ENCODE data around the gene ACSBG1. TPM values are rescaled to one million over a fixed set of nuclear protein-coding genes. Genes with fewer than 3 reads are reported as not detected.

The ACSBG1 gene
- polyA plus RNA-seq, 1 donor (not counting 4 experiments of a cell fraction or from before 2014, with no cell fraction given): 0.01 TPM

- Histone ChIP-seq H3K27me3 (ENCODE audit: control insufficient read depth, extremely low read depth, insufficient read depth, low read length) (no peaks in the 10 kb centered on the region), H4K20me1 (ENCODE audit: control insufficient read depth, extremely low read depth, insufficient read depth, low read length) (no peaks in the 10 kb centered on the region), H3K4me3 (ENCODE audit: control insufficient read depth in 2 of 3, extremely low read depth in 1 of 3, insufficient read depth in 2 of 3, low read depth in 1 of 3, low read length in 3 of 3) (no peak overlapping the region), H3K4me2 (ENCODE audit: control insufficient read depth, extremely low read depth, insufficient read depth, low read depth, low read length) (no peak overlapping the region), H3K36me3 (ENCODE audit: control insufficient read depth in 2 of 2, extremely low read depth in 1 of 2, insufficient read depth in 2 of 2, low read length in 2 of 2) (no peaks in the 10 kb centered on the region), H3K4me1 (ENCODE audit: control insufficient read depth, extremely low read depth, insufficient read depth, low read length) (peaks cover 5% of the 10 kb centered on the region), H3K27ac (ENCODE audit: control insufficient read depth, insufficient read depth, low read length) (no peak overlapping the region), H3K9me1 (ENCODE audit: control insufficient read depth, extremely low read depth, insufficient read depth, low read length) (no peaks in the 10 kb centered on the region), H3K9me3 (ENCODE audit: control insufficient read depth, low read depth, low read length) (no peaks in the 10 kb centered on the region), H3K9ac (ENCODE audit: control insufficient read depth, extremely low read depth, insufficient read depth, low read length) (no peak overlapping the region), H3K79me2 (ENCODE audit: control insufficient read depth, insufficient read depth, low read length) (no peaks in the 10 kb centered on the region), H2AFZ (ENCODE audit: control insufficient read depth, low read length) (no peak overlapping the region)
- no peak for FAIRE-seq
- no peak for DNase-seq (ENCODE audit: low read depth, low spot score)
- no peak for TF ChIP-seq CTCF (optimal IDR thresholded peaks at IDR 0.05 in 1 of 3, IDR thresholded peaks at IDR 0.05 in 1 of 3, conservative IDR thresholded peaks at IDR 0.05 in 1 of 3; ENCODE audit: extremely low read depth in 1 of 3, insufficient read depth in 2 of 3, low read length in 3 of 3)
- no peak for TF ChIP-seq EZH2 (IDR thresholded peaks at IDR 0.05; ENCODE audit: low read length)
- dilution Hi-C loops (cut with MboI; ENCODE audit: extremely low pct_ligation_motif_present, low sequenced_read_pairs): no loop called here
These were observed 56.3 kb downstream of the ACSBG1 start for GRCh38 chr15:78178064-78178463.

GRCh38 chr15:78177447-78177873 is 56.9 kb downstream of the ACSBG1 start:
- no peak overlapping the region for H3K27ac ChIP-seq (ENCODE audit: control insufficient read depth, insufficient read depth, low read length)
- H3K9me1 ChIP-seq (ENCODE audit: control insufficient read depth, extremely low read depth, insufficient read depth, low read length): no peaks in the 10 kb centered on the region
- no peak overlapping the region for H3K4me3 ChIP-seq (ENCODE audit: control insufficient read depth in 2 of 3, extremely low read depth in 1 of 3, insufficient read depth in 2 of 3, low read depth in 1 of 3, low read length in 3 of 3)
- H3K9me3 ChIP-seq (ENCODE audit: control insufficient read depth, low read depth, low read length): no peaks in the 10 kb centered on the region
- no peak overlapping the region for H3K9ac ChIP-seq (ENCODE audit: control insufficient read depth, extremely low read depth, insufficient read depth, low read length)
- no peaks in the 10 kb centered on the region for H3K79me2 ChIP-seq (ENCODE audit: control insufficient read depth, insufficient read depth, low read length)
- FAIRE-seq: no peak
- no peaks in the 10 kb centered on the region for H3K27me3 ChIP-seq (ENCODE audit: control insufficient read depth, extremely low read depth, insufficient read depth, low read length)
- TF ChIP-seq EZH2 (IDR thresholded peaks at IDR 0.05; ENCODE audit: low read length) (no peak), CTCF (optimal IDR thresholded peaks at IDR 0.05 in 1 of 3, IDR thresholded peaks at IDR 0.05 in 1 of 3, conservative IDR thresholded peaks at IDR 0.05 in 1 of 3; ENCODE audit: extremely low read depth in 1 of 3, insufficient read depth in 2 of 3, low read length in 3 of 3) (peak; percentile 60 to 81 (median 63))
- dilution Hi-C loops (cut with MboI; ENCODE audit: extremely low pct_ligation_motif_present, low sequenced_read_pairs): no loop called here
- DNase-seq (ENCODE audit: low read depth, low spot score): no peak
- no peak overlapping the region for H3K4me2 ChIP-seq (ENCODE audit: control insufficient read depth, extremely low read depth, insufficient read depth, low read depth, low read length)
- no peaks in the 10 kb centered on the region for H3K4me1 ChIP-seq (ENCODE audit: control insufficient read depth, extremely low read depth, insufficient read depth, low read length)
- H2AFZ ChIP-seq (ENCODE audit: control insufficient read depth, low read length): no peak overlapping the region
- H4K20me1 ChIP-seq (ENCODE audit: control insufficient read depth, extremely low read depth, insufficient read depth, low read length): no peaks in the 10 kb centered on the region
- peaks cover 0 to 3% of the 10 kb centered on the region in 2 experiments for H3K36me3 ChIP-seq (ENCODE audit: control insufficient read depth in 2 of 2, extremely low read depth in 1 of 2, insufficient read depth in 2 of 2, low read length in 2 of 2)

Data from keratinocyte (primary cell).